GM21786 (cell line): ENCODE measurements around the gene GPSM3.
"Not testable (repeated sequence)": the region's sequence is repeated elsewhere in the genome, so short reads cannot be mapped to it uniquely, and the experiment has no call there.

Experiments used
- ATAC-seq: cut with Tn5 transposase; IDR thresholded peaks from one replicate; pipeline ENCODE4 v1.9.1; 2021; ENCODE audit not compliant: unreplicated experiment

Gene GPSM3

GRCh38 chr6:32203426-32204267 lies 11.2 kb upstream of the GPSM3 start:
- ATAC-seq, result no peak

- ATAC-seq, result no peak
Measured at GRCh38 chr6:32202186-32202585, 9.7 kb upstream of the GPSM3 start.

- no peak for ATAC-seq
Measured at GRCh38 chr6:32200711-32201475, 8.4 kb upstream of the GPSM3 start.

- ATAC-seq, result no peak
Measured at GRCh38 chr6:32198866-32199265, 6.4 kb upstream of the GPSM3 start.

GRCh38 chr6:32198345-32198696 lies 5.9 kb upstream of the GPSM3 start:
- ATAC-seq, result no peak

- ATAC-seq, result no peak
Measured at GRCh38 chr6:32196682-32197616, 4.5 kb upstream of the GPSM3 start.

GRCh38 chr6:32195902-32196681 lies 3.6 kb upstream of the GPSM3 start:
- no peak for ATAC-seq

- peak; percentile 71 for ATAC-seq
Measured at GRCh38 chr6:32195652-32195901, 3.1 kb upstream of the GPSM3 start.

GRCh38 chr6:32194825-32195651 lies 2.6 kb upstream of the GPSM3 start:
- no peak for ATAC-seq

- no peak for ATAC-seq
Measured at GRCh38 chr6:32194388-32194787, 1.9 kb upstream of the GPSM3 start.

- ATAC-seq, result not testable (repeated sequence)
Measured at GRCh38 chr6:32193096-32193495, 653 bp upstream of the GPSM3 start.

GRCh38 chr6:32191696-32192607 lies 491 bp downstream of the GPSM3 start:
- ATAC-seq, result no peak

GRCh38 chr6:32190911-32191677 lies 1.3 kb downstream of the GPSM3 start:
- no peak for ATAC-seq

- ATAC-seq, result peak; percentile 64
Measured at GRCh38 chr6:32190054-32190851, 2.2 kb downstream of the GPSM3 start, which contains the start of gene PBX2. PBX2 (minus strand) TSS chr6:32190202; CDS start chr6:32189915, 287 bp downstream.

- no peak for ATAC-seq
Measured at GRCh38 chr6:32189742-32190053, 2.7 kb downstream of the GPSM3 start.

GRCh38 chr6:32189069-32189741 lies 3.2 kb downstream of the GPSM3 start:
- ATAC-seq, result no peak
